Left lung (tissue), 10 donors: Measurements from ENCODE around the gene SLC44A5. TPM values are rescaled to one million over a fixed set of nuclear protein-coding genes. Genes with fewer than 3 reads are reported as not detected.

ENCODE experiments used
- ATAC-seq: fragments of 200-7000 bp; cut with Tn5 transposase; one replicate; pipeline ENCODE4 v1.9.1; 2020; ENCODE audit warnings: moderate library complexity
- DNase-seq, 4 donors: peaks; one replicate each; pipeline ENCODE4 v3.0.0-alpha.2; 2013 to 2020
- H3K27ac ChIP-seq, 2 donors: fragments of 200-600 bp; sonication (generic) in 1 of 2; one replicate each; pipeline versions ENCODE4 v1.5.0 to v1.8.0; 2020 to 2021
- H3K27me3 ChIP-seq, 2 donors: fragments of 200-600 bp; sonication (generic) in 1 of 2; one replicate each; pipeline versions ENCODE4 v1.5.0 to v1.8.0; 2020 to 2021
- H3K36me3 ChIP-seq, 2 donors: fragments of 200-600 bp; sonication (generic) in 1 of 2; one replicate each; pipeline versions ENCODE4 v1.5.0 to v1.8.0; 2020 to 2021
- H3K4me1 ChIP-seq, 2 donors: fragments of 200-600 bp; one replicate each; pipeline ENCODE4 v1.8.0; 2021
- H3K4me3 ChIP-seq, 2 donors: fragments of 200-600 bp; sonication (generic) in 1 of 2; one replicate each; pipeline versions ENCODE4 v1.5.0 to v1.8.0; 2020 to 2021; ENCODE audit warnings: mild to moderate bottlenecking in 1 of 2
- H3K9me3 ChIP-seq, 2 donors: fragments of 200-600 bp; sonication (generic) in 1 of 2; one replicate each; pipeline versions ENCODE4 v1.5.0 to v1.8.0; 2020 to 2021
- CTCF ChIP-seq, 2 donors: fragments of 200-600 bp; sonication (generic) in 1 of 2; IDR thresholded peaks; one replicate each; pipeline versions ENCODE4 v1.5.0 to v1.8.0; 2021; ENCODE audit warnings: antibody characterized with exemption in 2 of 2
- intact Hi-C, 2 donors: fragments of 100-400 bp; cut with DNase I; formaldehyde crosslinking; loops; one replicate each; pipeline versions ENCODE4 v1.11.2 to v1.14.2; 2022
- polyA plus RNA-seq, 6 donors: library from polyadenylated mRNA; unstranded; fragments of 120-200 nt; gene quantifications; one replicate each; pipeline ENCODE4 v1.2.1, GENCODE V29; 2013; ENCODE audit not compliant: insufficient read length in 6 of 6
- total RNA-seq, 2 donors: library from RNA; stranded (reverse); fragmentation: NEBNext Ultra II Directional; extraction: Animal tissue kit (Norgen Biotek cat#: 25700); gene quantifications; one replicate each; pipeline ENCODE4 v1.2.1, GENCODE V29; 2021
- donor health status: DM: no; HTN: yes; CAD: no.
- donor health status: DM: no; HTN: no; CAD: no.

Gene SLC44A5
- total and polyA plus RNA-seq, 8 donors, result 0.09 to 6.4 (median 2.7) TPM

- Histone ChIP-seq H3K9me3 (no peaks in the 10 kb centered on the region), H3K36me3 (no peaks in the 10 kb centered on the region), H3K4me1 (no peaks in the 10 kb centered on the region), H3K27me3 (no peaks in the 10 kb centered on the region), H3K27ac (no peak overlapping the region), H3K4me3 (no peak overlapping the region)
- no peak for DNase-seq
- no peak for ATAC-seq
- intact Hi-C loops, result no loop called here
- no peak for TF ChIP-seq CTCF (IDR thresholded peaks at IDR 0.05)
Observed at GRCh38 chr1:75469586-75470173, 141.2 kb downstream of the SLC44A5 start.

- TF ChIP-seq CTCF (IDR thresholded peaks at IDR 0.05), result no peak
- Histone ChIP-seq H3K36me3 (no peaks in the 10 kb centered on the region), H3K4me3 (no peak overlapping the region), H3K9me3 (peaks cover 0 to 7% of the 10 kb centered on the region in 2 donors), H3K27me3 (no peaks in the 10 kb centered on the region), H3K27ac (no peak overlapping the region), H3K4me1 (no peaks in the 10 kb centered on the region)
- DNase-seq (no peak), ATAC-seq (no peak)
- intact Hi-C loops, result no loop called here
Observed at GRCh38 chr1:75461808-75462325, 149.0 kb downstream of the SLC44A5 start.

- DNase-seq, result no peak
- Histone ChIP-seq H3K27ac (no peak overlapping the region), H3K4me1 (no peaks in the 10 kb centered on the region), H3K4me3 (no peak overlapping the region), H3K9me3 (peaks cover 0 to 28% of the 10 kb centered on the region in 2 donors), H3K36me3 (no peaks in the 10 kb centered on the region), H3K27me3 (no peaks in the 10 kb centered on the region)
- no peak for TF ChIP-seq CTCF (IDR thresholded peaks at IDR 0.05)
- no peak for ATAC-seq
- intact Hi-C loops, result no loop called here
Observed at GRCh38 chr1:75449998-75450397, 160.9 kb downstream of the SLC44A5 start.

GRCh38 chr1:75444220-75444619 lies 166.7 kb downstream of the SLC44A5 start:
- Histone ChIP-seq H3K27me3 (no peaks in the 10 kb centered on the region), H3K36me3 (no peaks in the 10 kb centered on the region), H3K4me1 (no peaks in the 10 kb centered on the region), H3K9me3 (no peaks in the 10 kb centered on the region), H3K4me3 (no peak overlapping the region), H3K27ac (no peak overlapping the region)
- ATAC-seq, result no peak
- intact Hi-C loops, result no loop called here
- DNase-seq, result no peak
- no peak for TF ChIP-seq CTCF (IDR thresholded peaks at IDR 0.05)

- intact Hi-C loops, result no loop called here
- no peak for DNase-seq
- Histone ChIP-seq H3K36me3 (no peaks in the 10 kb centered on the region), H3K9me3 (no peaks in the 10 kb centered on the region), H3K4me1 (no peaks in the 10 kb centered on the region), H3K4me3 (no peak overlapping the region), H3K27ac (no peak overlapping the region), H3K27me3 (no peaks in the 10 kb centered on the region)
- TF ChIP-seq CTCF (IDR thresholded peaks at IDR 0.05), result no peak
- no peak for ATAC-seq
Observed at GRCh38 chr1:75440274-75440673, 170.6 kb downstream of the SLC44A5 start.
